Lower leg skin (tissue), 3 donors: Measurements from ENCODE around the gene CNTFR.

Experiments used
- POLR2A ChIP-seq, 2 donors: fragments of 450-650 bp; IDR thresholded peaks; one replicate each; pipeline ENCODE4 v1.6.1; 2016 to 2017; ENCODE audit warnings: antibody characterized with exemption in 2 of 2, mild to moderate bottlenecking in 1 of 2, moderate library complexity in 1 of 2
- TF ChIP-seq, protein P1 (sequence below), 3 donors: fragments of 450-650 bp; IDR thresholded peaks; one replicate each; pipeline ENCODE4 v1.5.1; 2016; ENCODE audit warnings: antibody characterized with exemption in 3 of 3, mild to moderate bottlenecking in 3 of 3, moderate library complexity in 2 of 3

DNA sequence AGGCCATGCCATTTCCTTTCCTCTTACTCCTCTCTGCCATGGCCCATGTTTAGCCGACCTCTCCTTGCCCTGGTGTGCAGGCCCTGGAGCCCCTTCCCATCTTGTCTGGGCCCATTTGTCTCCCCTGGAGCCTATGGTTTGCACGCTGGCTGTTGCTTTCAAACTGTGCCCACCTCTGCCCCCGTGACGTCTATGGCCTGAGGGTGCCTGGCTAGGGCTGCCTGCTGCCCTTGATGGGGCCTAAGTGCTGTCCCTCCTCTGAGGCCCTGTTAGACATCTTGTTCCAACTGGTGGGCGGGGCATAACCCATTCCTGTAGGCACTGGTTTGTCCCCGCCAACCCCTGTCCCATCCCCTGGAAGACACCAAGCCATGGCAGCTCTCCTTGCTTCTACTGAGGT lies 44.0 kb downstream of the CNTFR start:
- TF ChIP-seq, protein P1, sequence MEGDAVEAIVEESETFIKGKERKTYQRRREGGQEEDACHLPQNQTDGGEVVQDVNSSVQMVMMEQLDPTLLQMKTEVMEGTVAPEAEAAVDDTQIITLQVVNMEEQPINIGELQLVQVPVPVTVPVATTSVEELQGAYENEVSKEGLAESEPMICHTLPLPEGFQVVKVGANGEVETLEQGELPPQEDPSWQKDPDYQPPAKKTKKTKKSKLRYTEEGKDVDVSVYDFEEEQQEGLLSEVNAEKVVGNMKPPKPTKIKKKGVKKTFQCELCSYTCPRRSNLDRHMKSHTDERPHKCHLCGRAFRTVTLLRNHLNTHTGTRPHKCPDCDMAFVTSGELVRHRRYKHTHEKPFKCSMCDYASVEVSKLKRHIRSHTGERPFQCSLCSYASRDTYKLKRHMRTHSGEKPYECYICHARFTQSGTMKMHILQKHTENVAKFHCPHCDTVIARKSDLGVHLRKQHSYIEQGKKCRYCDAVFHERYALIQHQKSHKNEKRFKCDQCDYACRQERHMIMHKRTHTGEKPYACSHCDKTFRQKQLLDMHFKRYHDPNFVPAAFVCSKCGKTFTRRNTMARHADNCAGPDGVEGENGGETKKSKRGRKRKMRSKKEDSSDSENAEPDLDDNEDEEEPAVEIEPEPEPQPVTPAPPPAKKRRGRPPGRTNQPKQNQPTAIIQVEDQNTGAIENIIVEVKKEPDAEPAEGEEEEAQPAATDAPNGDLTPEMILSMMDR (IDR thresholded peaks at IDR 0.05) = no peak
- TF ChIP-seq POLR2A (IDR thresholded peaks at IDR 0.05) = no peak
